ENCODE data around the gene VAV2.

VAV2 gene

DNA sequence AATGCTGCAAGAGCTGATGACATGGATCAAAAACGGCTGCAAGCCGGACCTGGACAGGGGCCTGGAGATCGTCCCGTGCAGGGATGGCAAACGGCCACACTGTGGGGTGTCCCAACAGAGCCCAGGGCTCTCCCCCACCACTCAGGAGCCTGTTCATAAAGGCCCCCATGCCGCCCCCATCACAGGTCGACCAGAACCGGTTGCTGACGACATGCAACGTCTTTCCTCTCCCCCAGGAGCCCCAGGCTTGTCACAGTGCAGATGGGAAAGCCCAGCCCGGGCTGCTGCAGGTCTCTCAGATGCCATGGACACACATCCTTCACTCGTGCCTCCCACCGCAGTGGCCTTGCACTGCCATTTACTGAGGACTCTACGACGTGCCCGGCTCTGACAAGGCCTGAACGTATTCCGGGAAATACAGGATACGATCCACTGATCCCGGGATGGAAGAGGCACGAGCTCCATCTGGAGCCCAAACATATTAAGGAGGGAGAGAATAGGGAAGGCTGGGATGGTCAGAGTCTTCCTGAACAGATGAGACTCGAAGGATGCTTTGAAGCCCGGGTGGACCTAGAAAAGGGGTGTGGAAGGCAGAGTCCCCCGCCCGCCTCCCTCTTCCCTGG, 177.4 kb downstream of the VAV2 start:
- peak overlapping the region; percentile 24 for H3K27ac ChIP-seq
- DNase-seq (ENCODE audit: low spot score): no peak
- ChIA-PET POLR2A (ENCODE audit: low non-redundant PET) (no interaction called here), CTCF (interaction anchor here (1.2 kb wide), 1 partner anchor 180 kb away, joined by 3 read pairs; no protein-coding TSS in a partner anchor)
- TF ChIP-seq, protein P1, sequence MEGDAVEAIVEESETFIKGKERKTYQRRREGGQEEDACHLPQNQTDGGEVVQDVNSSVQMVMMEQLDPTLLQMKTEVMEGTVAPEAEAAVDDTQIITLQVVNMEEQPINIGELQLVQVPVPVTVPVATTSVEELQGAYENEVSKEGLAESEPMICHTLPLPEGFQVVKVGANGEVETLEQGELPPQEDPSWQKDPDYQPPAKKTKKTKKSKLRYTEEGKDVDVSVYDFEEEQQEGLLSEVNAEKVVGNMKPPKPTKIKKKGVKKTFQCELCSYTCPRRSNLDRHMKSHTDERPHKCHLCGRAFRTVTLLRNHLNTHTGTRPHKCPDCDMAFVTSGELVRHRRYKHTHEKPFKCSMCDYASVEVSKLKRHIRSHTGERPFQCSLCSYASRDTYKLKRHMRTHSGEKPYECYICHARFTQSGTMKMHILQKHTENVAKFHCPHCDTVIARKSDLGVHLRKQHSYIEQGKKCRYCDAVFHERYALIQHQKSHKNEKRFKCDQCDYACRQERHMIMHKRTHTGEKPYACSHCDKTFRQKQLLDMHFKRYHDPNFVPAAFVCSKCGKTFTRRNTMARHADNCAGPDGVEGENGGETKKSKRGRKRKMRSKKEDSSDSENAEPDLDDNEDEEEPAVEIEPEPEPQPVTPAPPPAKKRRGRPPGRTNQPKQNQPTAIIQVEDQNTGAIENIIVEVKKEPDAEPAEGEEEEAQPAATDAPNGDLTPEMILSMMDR (conservative IDR thresholded peaks at IDR 0.05; ENCODE audit: low read depth): no peak

DNA sequence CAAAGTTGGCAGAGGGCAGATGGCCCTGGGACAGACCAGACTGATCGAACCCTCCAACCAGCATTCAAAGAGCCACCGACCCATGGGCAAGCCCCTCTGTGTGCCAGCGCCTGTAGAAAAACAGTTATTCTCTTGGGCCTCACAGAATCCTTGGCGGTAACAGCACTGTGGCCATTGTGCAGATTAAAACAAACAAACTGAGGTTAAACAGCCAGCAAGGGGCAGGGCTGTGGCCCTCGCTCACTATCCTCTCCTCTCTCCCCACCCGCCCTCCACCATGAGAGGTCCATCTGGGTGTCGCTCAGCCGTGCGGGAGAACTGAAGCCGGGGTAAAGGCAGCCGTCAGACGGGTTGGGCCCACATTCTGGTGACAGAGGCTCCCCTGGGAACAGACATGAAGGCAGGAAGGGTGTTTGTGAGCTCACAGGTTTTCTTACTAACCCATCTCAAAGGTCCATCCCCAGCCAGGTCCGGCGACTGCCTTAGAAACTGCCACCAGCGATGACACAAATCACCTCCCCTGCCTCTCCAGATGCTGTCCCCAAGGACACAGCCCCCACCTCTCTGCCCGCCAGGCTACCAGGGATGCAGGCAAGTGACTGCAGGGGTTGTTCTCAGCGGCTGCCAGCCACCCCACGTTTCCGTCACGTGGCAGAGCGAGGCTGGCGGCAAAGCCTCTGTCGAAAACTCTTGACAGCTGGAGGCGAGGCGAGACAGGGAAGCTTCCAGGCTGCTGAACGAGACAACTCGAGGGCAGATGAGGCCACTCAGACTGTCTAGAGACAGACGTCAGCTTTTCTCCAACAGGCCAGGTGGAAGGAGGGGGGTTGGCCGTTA, 178.2 kb downstream of the VAV2 start:
- peak overlapping the region; percentile 24 for H3K27ac ChIP-seq
- CTCF ChIA-PET: interaction anchor here (0.7 to 1.2 kb wide), 2 partner anchors 67 to 181 kb away, joined by 3 read pairs; no protein-coding TSS in a partner anchor
- POLR2A ChIA-PET (ENCODE audit: low non-redundant PET): no interaction called here
- TF ChIP-seq, protein P1 (conservative IDR thresholded peaks at IDR 0.05; ENCODE audit: low read depth): no peak
- DNase-seq (ENCODE audit: low spot score): no peak

DNA sequence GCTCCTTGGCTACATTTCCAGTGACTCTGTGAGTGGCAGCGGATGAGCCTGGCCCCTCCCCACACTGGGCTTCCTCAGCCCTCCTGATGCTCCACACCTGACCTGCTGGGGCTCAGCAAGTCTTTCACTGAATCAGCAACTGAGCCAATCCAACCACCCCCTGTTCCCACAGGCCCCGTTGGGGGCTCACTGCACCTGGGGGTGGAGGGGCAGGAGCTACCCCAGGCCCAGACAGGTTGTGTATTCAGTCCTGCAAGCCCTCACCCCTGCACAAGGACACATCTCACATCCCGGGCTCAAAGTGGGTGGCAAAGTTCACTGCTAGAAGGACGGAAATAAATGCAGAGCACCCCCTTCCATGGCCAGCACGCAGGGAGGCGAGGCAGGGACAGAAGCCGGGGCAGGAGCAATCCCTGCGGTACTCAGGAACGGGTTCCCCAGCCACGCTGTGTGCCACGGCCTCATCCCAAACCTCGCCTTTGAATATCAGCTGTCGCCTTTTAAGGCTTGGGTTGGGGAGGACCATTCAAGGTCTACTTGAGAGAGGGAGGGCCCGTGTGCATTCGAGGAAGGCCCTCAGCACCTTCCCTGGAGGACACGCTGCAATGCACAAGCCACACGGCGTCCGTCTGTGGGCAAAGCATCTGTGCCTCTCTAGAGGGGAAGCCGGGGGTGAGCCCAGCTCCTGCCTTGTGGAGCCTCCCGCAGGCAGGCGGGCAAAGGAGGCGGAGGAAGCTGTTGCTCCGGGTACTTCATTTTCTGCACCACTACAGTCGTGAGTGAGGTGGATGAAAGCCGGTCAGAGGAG, 179.0 kb downstream of the VAV2 start:
- peak overlapping the region; percentile 24 for H3K27ac ChIP-seq
- no peak for DNase-seq (ENCODE audit: low spot score)
- ChIA-PET POLR2A (ENCODE audit: low non-redundant PET) (no interaction called here), CTCF (interaction anchor here (0.7 kb wide), 1 partner anchor 68 kb away, joined by 3 read pairs; no protein-coding TSS in a partner anchor)
- TF ChIP-seq, protein P1 (conservative IDR thresholded peaks at IDR 0.05; ENCODE audit: low read depth): no peak

DNA sequence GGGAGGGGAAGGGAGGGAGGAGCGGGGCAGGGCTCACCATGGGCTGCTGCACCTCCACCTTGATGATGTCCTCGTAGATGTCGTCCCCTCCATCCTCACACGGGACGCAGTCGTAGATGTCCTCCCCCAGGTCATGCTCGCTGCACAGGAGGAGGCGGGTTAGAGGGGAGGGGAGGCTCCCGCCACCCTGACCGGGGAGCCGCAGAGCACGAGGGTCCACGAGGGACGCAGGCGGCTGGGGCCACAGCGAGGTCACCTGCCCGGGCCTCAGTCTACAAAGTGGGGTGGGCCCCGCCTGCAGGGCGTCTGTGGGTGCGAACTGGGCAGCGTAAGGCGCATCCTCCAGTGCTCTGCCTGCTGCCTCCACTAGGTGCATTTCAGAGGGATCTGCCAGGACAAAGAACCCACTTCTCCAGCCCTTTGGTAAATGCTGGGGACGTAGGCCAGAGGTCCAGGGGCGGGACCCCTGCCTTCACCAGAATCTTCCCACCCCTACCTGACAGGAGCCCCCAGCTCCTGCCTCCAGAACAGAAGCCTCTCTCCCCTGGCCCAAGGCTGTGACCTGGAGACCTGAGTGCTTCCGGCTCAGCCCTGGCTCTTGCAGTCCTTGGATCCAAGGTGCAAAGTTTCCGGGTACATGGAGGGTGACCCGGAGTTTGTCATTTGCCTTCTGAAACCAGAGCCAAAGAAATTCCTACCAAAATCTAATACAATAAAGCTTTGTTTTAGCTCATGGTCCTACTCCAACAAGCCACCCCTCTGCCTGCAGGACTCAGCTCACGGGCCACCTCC, 179.9 kb downstream of the VAV2 start:
- no peak for DNase-seq (ENCODE audit: low spot score)
- H3K27ac ChIP-seq: peak overlapping the region; percentile 24
- TF ChIP-seq, protein P1 (conservative IDR thresholded peaks at IDR 0.05; ENCODE audit: low read depth): no peak
- POLR2A ChIA-PET (ENCODE audit: low non-redundant PET): no interaction called here
- CTCF ChIA-PET: interaction anchor here (0.6 kb wide), 1 partner anchor 26 kb away, joined by 3 read pairs; no protein-coding TSS in a partner anchor

DNA sequence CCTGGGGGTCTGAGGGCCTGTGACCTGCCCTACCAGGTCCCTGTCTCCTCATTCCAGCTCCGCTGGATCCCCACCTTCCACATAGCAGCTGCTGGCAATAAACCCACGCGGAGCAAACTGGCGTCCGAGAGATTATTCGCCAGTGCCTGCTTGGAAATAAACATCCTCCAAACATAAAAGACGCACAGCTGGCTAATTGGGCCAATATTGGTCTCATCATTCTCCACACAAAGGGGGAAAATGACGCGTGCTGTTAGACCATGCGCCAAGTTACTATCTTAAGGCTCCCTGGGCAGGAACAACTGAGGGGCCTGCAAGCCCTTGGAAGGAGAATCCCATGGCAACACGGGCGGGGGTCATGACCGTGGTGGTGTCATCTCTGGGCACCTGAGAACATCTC, 180.7 kb downstream of the VAV2 start:
- H3K27ac ChIP-seq: peak overlapping the region; percentile 24
- CTCF ChIA-PET: interaction anchor here (1.3 kb wide), 1 partner anchor 183 kb away, joined by 7 read pairs; no protein-coding TSS in a partner anchor
- TF ChIP-seq, protein P1 (conservative IDR thresholded peaks at IDR 0.05; ENCODE audit: low read depth): no peak
- no peak for DNase-seq (ENCODE audit: low spot score)
- POLR2A ChIA-PET (ENCODE audit: low non-redundant PET): no interaction called here

Measured in RWPE1 (cell line).